Measurements from ENCODE around the gene ARVCF.

ARVCF gene

GRCh38 chr22:19961201-19961580, 55.4 kb downstream of the ARVCF start:
- no peaks in the 10 kb centered on the region for H3K9me3 ChIP-seq (ENCODE audit: low read length)
- H2AFZ ChIP-seq (ENCODE audit: low read length) = no peak overlapping the region
- no peaks in the 10 kb centered on the region for H3F3A ChIP-seq (ENCODE audit: insufficient read depth, low read length)
- H4K20me1 ChIP-seq (ENCODE audit: insufficient read depth, low read length) = no peaks in the 10 kb centered on the region
- no peak overlapping the region for H3K4me3 ChIP-seq (ENCODE audit: low read depth, low read length, poor library complexity, severe bottlenecking)
- H3K9me2 ChIP-seq (ENCODE audit: low read depth, low read length) = no peaks in the 10 kb centered on the region
- H3K27me3 ChIP-seq (ENCODE audit: insufficient read depth, low read length) = no peaks in the 10 kb centered on the region
- no peak overlapping the region for H3K27ac ChIP-seq (ENCODE audit: low read depth, low read length, poor library complexity, severe bottlenecking)
- H3K4me1 ChIP-seq (ENCODE audit: insufficient read depth, low read length, severe bottlenecking) = peaks cover 13% of the 10 kb centered on the region
- H3K9ac ChIP-seq (ENCODE audit: low read length) = no peak overlapping the region
- H3K36me3 ChIP-seq (ENCODE audit: insufficient read depth, low read length) = peaks cover 12% of the 10 kb centered on the region
- H3K79me2 ChIP-seq (ENCODE audit: insufficient read depth, low read length) = no peaks in the 10 kb centered on the region
- TF ChIP-seq EZH2 (IDR thresholded peaks at IDR 0.05; ENCODE audit: borderline replicate concordance, low read length) = no peak
- TF ChIP-seq CTCF (IDR thresholded peaks at IDR 0.05; ENCODE audit: low read length) = no peak
- H3K4me2 ChIP-seq (ENCODE audit: low read length) = no peak overlapping the region

- no peaks in the 10 kb centered on the region for H3K79me2 ChIP-seq (ENCODE audit: insufficient read depth, low read length)
- H3K9me3 ChIP-seq (ENCODE audit: low read length) = no peaks in the 10 kb centered on the region
- H2AFZ ChIP-seq (ENCODE audit: low read length) = no peak overlapping the region
- H3K4me1 ChIP-seq (ENCODE audit: insufficient read depth, low read length, severe bottlenecking) = peaks cover 13% of the 10 kb centered on the region
- H3K9me2 ChIP-seq (ENCODE audit: low read depth, low read length) = no peaks in the 10 kb centered on the region
- no peak overlapping the region for H3K4me2 ChIP-seq (ENCODE audit: low read length)
- H3K27ac ChIP-seq (ENCODE audit: low read depth, low read length, poor library complexity, severe bottlenecking) = no peak overlapping the region
- no peak overlapping the region for H3K9ac ChIP-seq (ENCODE audit: low read length)
- H3K36me3 ChIP-seq (ENCODE audit: insufficient read depth, low read length) = peaks cover 12% of the 10 kb centered on the region
- no peaks in the 10 kb centered on the region for H3K27me3 ChIP-seq (ENCODE audit: insufficient read depth, low read length)
- H3F3A ChIP-seq (ENCODE audit: insufficient read depth, low read length) = no peaks in the 10 kb centered on the region
- H4K20me1 ChIP-seq (ENCODE audit: insufficient read depth, low read length) = no peaks in the 10 kb centered on the region
- TF ChIP-seq EZH2 (IDR thresholded peaks at IDR 0.05; ENCODE audit: borderline replicate concordance, low read length) (no peak), CTCF (IDR thresholded peaks at IDR 0.05; ENCODE audit: low read length) (no peak)
- H3K4me3 ChIP-seq (ENCODE audit: low read depth, low read length, poor library complexity, severe bottlenecking) = no peak overlapping the region
These were observed 56.0 kb downstream of the ARVCF start for GRCh38 chr22:19960491-19961200.

- no peaks in the 10 kb centered on the region for H3F3A ChIP-seq (ENCODE audit: insufficient read depth, low read length)
- no peak overlapping the region for H2AFZ ChIP-seq (ENCODE audit: low read length)
- H3K27me3 ChIP-seq (ENCODE audit: insufficient read depth, low read length) = no peaks in the 10 kb centered on the region
- no peaks in the 10 kb centered on the region for H3K9me3 ChIP-seq (ENCODE audit: low read length)
- peaks cover 13% of the 10 kb centered on the region for H3K4me1 ChIP-seq (ENCODE audit: insufficient read depth, low read length, severe bottlenecking)
- peaks cover 12% of the 10 kb centered on the region for H3K36me3 ChIP-seq (ENCODE audit: insufficient read depth, low read length)
- H3K4me2 ChIP-seq (ENCODE audit: low read length) = peak overlapping the region; percentile 59; the same call in 1 of the 2 replicates
- H3K27ac ChIP-seq (ENCODE audit: low read depth, low read length, poor library complexity, severe bottlenecking) = no peak overlapping the region
- no peak overlapping the region for H3K4me3 ChIP-seq (ENCODE audit: low read depth, low read length, poor library complexity, severe bottlenecking)
- no peaks in the 10 kb centered on the region for H3K9me2 ChIP-seq (ENCODE audit: low read depth, low read length)
- TF ChIP-seq CTCF (IDR thresholded peaks at IDR 0.05; ENCODE audit: low read length) (no peak), EZH2 (IDR thresholded peaks at IDR 0.05; ENCODE audit: borderline replicate concordance, low read length) (no peak)
- no peak overlapping the region for H3K9ac ChIP-seq (ENCODE audit: low read length)
- no peaks in the 10 kb centered on the region for H4K20me1 ChIP-seq (ENCODE audit: insufficient read depth, low read length)
- H3K79me2 ChIP-seq (ENCODE audit: insufficient read depth, low read length) = no peaks in the 10 kb centered on the region
These were observed 56.8 kb downstream of the ARVCF start for GRCh38 chr22:19959587-19960490.

Data from OCI-LY1 (cell line).